SK-N-SH (cell line): ENCODE results near the gene EDN1.

Source experiments
- JUND ChIP-seq: IDR thresholded peaks from 2 replicates; pipeline ENCODE4 v1.4.0; 2012
- POLR2AphosphoS5 ChIP-seq: IDR thresholded peaks from 2 replicates; pipeline ENCODE4 v1.6.1; 2012; ENCODE audit warnings: low read depth, low read length
- RAD21 ChIP-seq: IDR thresholded peaks from 2 replicates; pipeline ENCODE4 v1.6.1; 2012; ENCODE audit warnings: mild to moderate bottlenecking, low read length
- RFX5 ChIP-seq: IDR thresholded peaks from 2 replicates; pipeline ENCODE4 v1.6.1; 2012; ENCODE audit warnings: mild to moderate bottlenecking, improper control_type of control experiment, low read length
- SIN3A ChIP-seq: IDR thresholded peaks from 2 replicates; pipeline ENCODE4 v1.6.1; 2012; ENCODE audit warnings: low read depth, mild to moderate bottlenecking, low read length, moderate library complexity, borderline replicate concordance
- TAF1 ChIP-seq: IDR thresholded peaks from 2 replicates; pipeline ENCODE4 v1.6.1; 2012; ENCODE audit warnings: low read depth, mild to moderate bottlenecking, low read length, moderate library complexity, borderline replicate concordance
- TF ChIP-seq, protein P1 (sequence below): IDR thresholded peaks from 2 replicates; pipeline ENCODE4 v1.4.0; 2012; ENCODE audit warnings: low read depth
- TF ChIP-seq, protein P2 (sequence below): fragments of 200-600 bp; sonication (generic); IDR thresholded peaks from 2 replicates; pipeline ENCODE4 v1.6.1; 2017; ENCODE audit warnings: antibody characterized with exemption, mild to moderate bottlenecking, moderate library complexity
- TF ChIP-seq, protein P3 (sequence below): fragments of 150-350 bp; IDR thresholded peaks from 2 replicates; pipeline ENCODE4 v1.6.1; 2016; ENCODE audit warnings: mild to moderate bottlenecking, low read depth, low read length

DNA sequence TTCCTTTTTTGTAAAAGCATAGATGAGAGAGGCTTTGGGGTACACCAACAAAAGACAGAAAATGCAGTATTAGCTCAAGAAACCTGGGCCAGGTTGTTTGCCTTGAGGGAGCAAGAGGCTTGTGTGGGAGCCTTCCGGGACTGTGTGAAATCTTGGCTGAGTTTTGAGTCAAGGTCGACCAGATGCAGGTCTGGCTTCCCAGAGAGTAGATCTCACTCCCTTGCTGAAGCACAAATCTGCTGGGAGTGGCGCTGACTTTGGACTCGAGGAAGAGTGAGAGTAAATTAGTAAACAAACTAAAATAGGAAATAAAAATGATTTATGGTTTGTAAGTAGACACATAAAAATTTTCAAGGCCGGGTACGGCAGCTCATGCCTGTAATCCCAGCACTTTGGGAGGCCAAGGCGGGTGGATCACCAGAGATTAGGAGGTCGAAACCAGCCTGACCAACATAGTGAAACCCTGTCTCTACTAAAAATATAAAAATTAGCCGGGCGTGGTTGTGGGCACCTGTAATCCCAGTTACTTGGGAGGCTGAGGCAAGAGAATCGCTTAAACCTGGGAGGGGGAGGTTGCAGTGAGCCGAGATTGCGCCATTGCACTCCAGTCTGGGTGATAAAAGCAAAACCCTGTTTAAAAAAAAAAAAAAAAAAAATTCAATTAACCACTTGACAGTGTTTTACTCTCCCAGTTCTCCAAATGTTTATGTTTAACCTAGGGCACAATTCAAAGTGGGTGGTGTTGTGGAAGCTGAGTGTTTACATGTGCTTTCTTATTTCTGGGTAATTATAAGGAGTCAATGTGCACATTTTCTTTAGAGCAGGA lies 27.7 kb upstream of the EDN1 start:
- TF ChIP-seq JUND, result no peak
- TF ChIP-seq, protein P1, sequence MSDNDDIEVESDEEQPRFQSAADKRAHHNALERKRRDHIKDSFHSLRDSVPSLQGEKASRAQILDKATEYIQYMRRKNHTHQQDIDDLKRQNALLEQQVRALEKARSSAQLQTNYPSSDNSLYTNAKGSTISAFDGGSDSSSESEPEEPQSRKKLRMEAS, result no peak
- TF ChIP-seq, protein P2, sequence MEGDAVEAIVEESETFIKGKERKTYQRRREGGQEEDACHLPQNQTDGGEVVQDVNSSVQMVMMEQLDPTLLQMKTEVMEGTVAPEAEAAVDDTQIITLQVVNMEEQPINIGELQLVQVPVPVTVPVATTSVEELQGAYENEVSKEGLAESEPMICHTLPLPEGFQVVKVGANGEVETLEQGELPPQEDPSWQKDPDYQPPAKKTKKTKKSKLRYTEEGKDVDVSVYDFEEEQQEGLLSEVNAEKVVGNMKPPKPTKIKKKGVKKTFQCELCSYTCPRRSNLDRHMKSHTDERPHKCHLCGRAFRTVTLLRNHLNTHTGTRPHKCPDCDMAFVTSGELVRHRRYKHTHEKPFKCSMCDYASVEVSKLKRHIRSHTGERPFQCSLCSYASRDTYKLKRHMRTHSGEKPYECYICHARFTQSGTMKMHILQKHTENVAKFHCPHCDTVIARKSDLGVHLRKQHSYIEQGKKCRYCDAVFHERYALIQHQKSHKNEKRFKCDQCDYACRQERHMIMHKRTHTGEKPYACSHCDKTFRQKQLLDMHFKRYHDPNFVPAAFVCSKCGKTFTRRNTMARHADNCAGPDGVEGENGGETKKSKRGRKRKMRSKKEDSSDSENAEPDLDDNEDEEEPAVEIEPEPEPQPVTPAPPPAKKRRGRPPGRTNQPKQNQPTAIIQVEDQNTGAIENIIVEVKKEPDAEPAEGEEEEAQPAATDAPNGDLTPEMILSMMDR, result no peak
- TF ChIP-seq POLR2AphosphoS5, result no peak
- TF ChIP-seq RAD21, result no peak
- TF ChIP-seq RFX5, result no peak
- TF ChIP-seq SIN3A, result no peak
- TF ChIP-seq TAF1, result no peak
- TF ChIP-seq, protein P3, sequence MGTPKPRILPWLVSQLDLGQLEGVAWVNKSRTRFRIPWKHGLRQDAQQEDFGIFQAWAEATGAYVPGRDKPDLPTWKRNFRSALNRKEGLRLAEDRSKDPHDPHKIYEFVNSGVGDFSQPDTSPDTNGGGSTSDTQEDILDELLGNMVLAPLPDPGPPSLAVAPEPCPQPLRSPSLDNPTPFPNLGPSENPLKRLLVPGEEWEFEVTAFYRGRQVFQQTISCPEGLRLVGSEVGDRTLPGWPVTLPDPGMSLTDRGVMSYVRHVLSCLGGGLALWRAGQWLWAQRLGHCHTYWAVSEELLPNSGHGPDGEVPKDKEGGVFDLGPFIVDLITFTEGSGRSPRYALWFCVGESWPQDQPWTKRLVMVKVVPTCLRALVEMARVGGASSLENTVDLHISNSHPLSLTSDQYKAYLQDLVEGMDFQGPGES, result no peak
